H1 (cell line): ENCODE results near the gene PLIN4. TPM values are rescaled to one million over a fixed set of nuclear protein-coding genes. Genes with fewer than 3 reads are reported as not detected.

ENCODE experiments used
- BACH1 ChIP-seq: IDR thresholded peaks from 2 replicates; pipeline ENCODE4 v1.6.1; 2012; ENCODE audit warnings: low read length, improper control_type of control experiment
- BCL11A ChIP-seq, 2 experiments: IDR thresholded peaks; one replicate each; pipeline ENCODE4 v1.6.1; 2011; ENCODE audit warnings: low read depth in 2 of 2, low read length in 2 of 2, mild to moderate bottlenecking in 2 of 2
- CBX8 ChIP-seq: fragments of 300-800, 300-1000 bp; sonication (generic); IDR thresholded peaks from 2 replicates; pipeline ENCODE4 v1.7.1; 2016; ENCODE audit warnings: low read depth, low read length, borderline replicate concordance
- CHD2 ChIP-seq: IDR thresholded peaks from 2 replicates; pipeline ENCODE4 v1.6.1; 2012; ENCODE audit warnings: low read length, improper control_type of control experiment
- CTBP2 ChIP-seq: IDR thresholded peaks from 2 replicates; pipeline ENCODE4 v1.7.0; 2011; ENCODE audit warnings: borderline replicate concordance, mild to moderate bottlenecking, moderate library complexity, mixed read lengths, low read length; ENCODE audit not compliant: insufficient read depth, insufficient read length
- EP300 ChIP-seq, 2 experiments: IDR thresholded peaks; 1 replicate in 1 of 2; 2 replicates in 1 of 2; pipeline ENCODE4 v1.6.1; 2011 to 2012; ENCODE audit warnings: low read depth in 2 of 2, low read length in 2 of 2, mild to moderate bottlenecking in 2 of 2, borderline replicate concordance in 1 of 2, inconsistent platforms in 1 of 2, moderate library complexity in 1 of 2
- EZH2 ChIP-seq: fragments of 200-600 bp; sonication (generic); IDR thresholded peaks from 2 replicates; pipeline ENCODE4 v1.7.1; 2012; ENCODE audit warnings: low read depth, mild to moderate bottlenecking, moderate library complexity, low read length, inconsistent platforms; ENCODE audit not compliant: severe bottlenecking
- KDM1A ChIP-seq: fragments of 200-600, 300-600 bp; sonication (generic); IDR thresholded peaks from 2 replicates; pipeline ENCODE4 v1.7.1; 2016; ENCODE audit warnings: mild to moderate bottlenecking, low read length, borderline replicate concordance
- NANOG ChIP-seq: IDR thresholded peaks from 2 replicates; pipeline ENCODE4 v1.6.1; 2011; ENCODE audit warnings: low read length, low read depth, mild to moderate bottlenecking, inconsistent platforms; ENCODE audit not compliant: insufficient read depth, poor library complexity, severe bottlenecking
- RXRA ChIP-seq: IDR thresholded peaks from 2 replicates; pipeline ENCODE4 v1.6.1; 2011; ENCODE audit warnings: low read depth, mild to moderate bottlenecking, low read length, moderate library complexity; ENCODE audit not compliant: insufficient read depth
- SIN3A ChIP-seq, 2 experiments: IDR thresholded peaks in 1 of 2; conservative IDR thresholded peaks in 1 of 2; 2 replicates each; pipeline ENCODE4 v1.6.1; 2011 to 2012; ENCODE audit warnings: low read length in 2 of 2, improper control_type of control experiment in 1 of 2, low read depth in 1 of 2, mild to moderate bottlenecking in 1 of 2
- SP2 ChIP-seq: IDR thresholded peaks from 2 replicates; pipeline ENCODE4 v1.6.1; 2012; ENCODE audit warnings: mild to moderate bottlenecking, low read length, inconsistent platforms
- TCF12 ChIP-seq: IDR thresholded peaks from 2 replicates; pipeline ENCODE4 v1.6.1; 2011; ENCODE audit warnings: low read depth, mild to moderate bottlenecking, low read length
- ZNF274 ChIP-seq: IDR thresholded peaks from 2 replicates; pipeline ENCODE4 v1.7.0; 2012; ENCODE audit warnings: low read length, borderline replicate concordance; ENCODE audit errors: extremely low read depth
- polyA plus RNA-seq, 7 experiments: library from polyadenylated mRNA; depleted of rRNA in 3 of 7; stranded (reverse) in 5 of 7; unstranded in 2 of 7; fragments of >200 nt in 5 of 7; fragments of 200-250 nt in 2 of 7; gene quantifications; 1 replicate in 5 of 7; 2 replicates in 1 of 7; 4 replicates in 1 of 7; pipeline versions ENCODE4 v1.2.1 to v1.2.3, GENCODE V29; 2011 to 2013; ENCODE audit warnings: missing spikeins in 2 of 7, mixed read lengths in 2 of 7
- total RNA-seq: library from RNA; stranded (reverse); fragmentation: NEBNext Ultra II Directional; extraction: Animal tissue kit (Norgen Biotek cat#: 25700); gene quantifications from 2 replicates; pipeline ENCODE4 v1.2.1, GENCODE V29; 2021

Gene PLIN4
- total and polyA plus RNA-seq, 2 of the 8 experiments (the other 6 are each of a cell fraction or from before 2014, with no cell fraction given): 0.35 to 0.45 TPM

DNA sequence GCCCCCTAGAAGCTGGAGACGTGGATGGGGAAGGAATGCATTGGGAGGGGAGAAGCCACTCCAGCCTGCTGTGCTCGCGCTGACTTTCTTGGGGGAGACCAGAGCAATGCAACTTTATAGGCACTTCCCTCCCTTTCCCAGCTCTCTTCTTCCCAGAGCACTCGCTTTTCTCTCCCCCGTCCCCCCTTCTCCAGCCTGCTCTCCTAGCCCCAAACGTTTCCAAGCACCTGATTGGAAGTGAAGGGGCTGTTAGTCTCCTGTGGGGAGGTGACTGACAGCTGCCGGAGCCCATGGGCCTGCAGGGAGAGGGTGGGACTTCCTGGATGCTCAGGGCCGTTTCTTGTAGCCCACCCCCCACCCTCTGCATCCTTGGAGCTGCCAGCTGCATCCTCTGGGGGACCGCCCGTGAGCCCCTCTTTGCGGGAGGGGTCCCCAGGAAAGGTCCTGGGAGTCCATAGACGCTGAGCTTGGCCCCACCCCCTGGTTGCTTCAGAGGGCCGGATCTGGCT lies 43.7 kb downstream of the PLIN4 start (continued):
- TF ChIP-seq SIN3A (conservative IDR thresholded peaks at IDR 0.05 in 1 of 2, IDR thresholded peaks at IDR 0.05 in 1 of 2; ENCODE audit: low read depth in 1 of 2, low read length in 2 of 2) (peak in 1 of 2 experiments; percentile 56; a peak in 1 of 4 replicates), TCF12 (no peak), BCL11A (IDR thresholded peaks at IDR 0.05; ENCODE audit: low read depth in 2 of 2, low read length in 2 of 2) (no peak), RXRA (no peak), BACH1 (no peak), EZH2 (no peak), ZNF274 (no peak), CHD2 (peak; percentile 86), NANOG (no peak), SP2 (peak; percentile 63), CTBP2 (no peak), KDM1A (no peak), EP300 (IDR thresholded peaks at IDR 0.05; ENCODE audit: borderline replicate concordance in 1 of 2, low read depth in 2 of 2, low read length in 2 of 2) (no peak), CBX8 (no peak)
